Measurements from ENCODE around the gene ZNF740.

DNA sequence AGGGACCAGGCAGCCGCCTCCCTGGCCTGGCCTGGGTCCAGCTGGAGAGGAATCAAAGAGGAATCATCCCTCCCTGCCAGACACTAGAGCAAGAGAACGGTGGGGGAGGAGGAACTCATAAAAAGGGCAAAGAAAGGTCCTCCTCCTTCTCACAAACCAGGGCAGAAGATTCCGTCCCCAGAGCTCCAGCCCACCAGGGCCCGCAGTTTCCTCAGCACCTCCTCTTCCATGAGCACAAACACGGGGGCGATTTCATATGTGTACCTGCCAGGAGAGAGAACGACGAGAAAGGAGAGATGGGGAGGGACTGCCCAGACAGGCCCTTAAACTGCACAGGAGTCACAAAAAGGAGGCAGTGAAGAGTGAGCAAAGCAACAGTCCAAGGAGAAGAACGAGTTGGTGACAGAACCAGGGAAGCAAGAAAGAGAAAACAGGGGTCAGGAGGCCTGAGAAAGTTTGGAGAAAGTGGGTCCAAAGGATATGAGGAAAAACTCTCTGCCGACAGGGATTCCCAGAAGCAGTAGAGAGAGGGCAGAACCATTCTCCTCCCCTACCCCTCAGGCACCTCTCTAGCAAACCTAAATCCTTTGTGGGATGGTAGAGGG lies 8.7 kb upstream of the ZNF740 start:
- no peak for TF ChIP-seq POLR2A (IDR thresholded peaks at IDR 0.05; ENCODE audit: low read depth, low read length)
- TF ChIP-seq POLR2AphosphoS5 (IDR thresholded peaks at IDR 0.05; ENCODE audit: low read depth, low read length): no peak
- TF ChIP-seq TAF1 (IDR thresholded peaks at IDR 0.05; ENCODE audit: borderline replicate concordance, low read depth, low read length): no peak

Measured in GM12892 (cell line).